ENCODE results near the gene POLR3H. TPM values are rescaled to one million over a fixed set of nuclear protein-coding genes. Genes with fewer than 3 reads are reported as not detected.

Gene POLR3H
- total and polyA plus RNA-seq, 2 donors (not counting 3 experiments of a cell fraction or from before 2014, with no cell fraction given): 31.2 to 39.4 TPM

DNA sequence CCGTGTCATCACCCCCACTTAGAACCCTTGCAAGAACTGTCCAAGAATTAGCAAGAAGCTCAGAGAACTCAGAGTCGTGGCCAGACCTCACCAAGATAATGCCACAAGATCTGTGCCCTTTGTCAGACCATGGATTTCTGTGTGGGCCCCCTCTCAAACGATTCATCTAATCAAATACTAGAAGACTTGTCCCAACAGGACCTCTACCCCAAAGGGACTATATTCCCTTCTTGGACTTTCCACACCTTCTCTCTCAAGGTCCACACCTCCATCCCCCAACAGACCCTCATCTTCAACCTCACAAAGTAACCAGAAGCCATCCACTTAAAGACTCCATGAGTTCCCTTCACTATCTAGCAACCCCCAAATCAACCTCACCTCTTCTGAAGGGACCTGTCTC is 2.8 kb downstream of the POLR3H start:
- dilution Hi-C loops (cut with MboI; ENCODE audit: extremely low pct_ligation_motif_present, low sequenced_read_pairs): no loop called here
- H3K9ac ChIP-seq (replicated peaks; ENCODE audit: extremely low read depth, insufficient read depth, low read length): no peak overlapping the region
- ChIA-PET CTCF (interaction anchor here (0.9 to 1.5 kb wide), 3 partner anchors 15 to 56 kb away, joined by 3 to 4 read pairs (median 3); partner anchors contain the start of gene PMM1), POLR2A (no interaction called here)
- H4K20me1 ChIP-seq (replicated peaks; ENCODE audit: control insufficient read depth, extremely low read depth, insufficient read depth, low read length): no peaks in the 10 kb centered on the region
- no peaks in the 10 kb centered on the region for H3K9me3 ChIP-seq (replicated peaks; ENCODE audit: control insufficient read depth, insufficient read depth, low read length)
- no peaks in the 10 kb centered on the region for H3K27me3 ChIP-seq (ENCODE audit: control insufficient read depth in 2 of 2, insufficient read depth in 2 of 2, low read length in 2 of 2)
- BruUV-seq (replicated peaks): no TSS peak
- no peak overlapping the region for H3K27ac ChIP-seq (ENCODE audit: insufficient read depth, low read depth, low read length)
- no peak overlapping the region for H3K4me3 ChIP-seq (replicated peaks in 1 of 3; ENCODE audit: insufficient read depth in 1 of 3, low read depth in 1 of 3, low read length in 3 of 3)
- TF ChIP-seq MYC (IDR thresholded peaks at IDR 0.05; ENCODE audit: low read depth, low read length): no peak
- TF ChIP-seq, protein P1, sequence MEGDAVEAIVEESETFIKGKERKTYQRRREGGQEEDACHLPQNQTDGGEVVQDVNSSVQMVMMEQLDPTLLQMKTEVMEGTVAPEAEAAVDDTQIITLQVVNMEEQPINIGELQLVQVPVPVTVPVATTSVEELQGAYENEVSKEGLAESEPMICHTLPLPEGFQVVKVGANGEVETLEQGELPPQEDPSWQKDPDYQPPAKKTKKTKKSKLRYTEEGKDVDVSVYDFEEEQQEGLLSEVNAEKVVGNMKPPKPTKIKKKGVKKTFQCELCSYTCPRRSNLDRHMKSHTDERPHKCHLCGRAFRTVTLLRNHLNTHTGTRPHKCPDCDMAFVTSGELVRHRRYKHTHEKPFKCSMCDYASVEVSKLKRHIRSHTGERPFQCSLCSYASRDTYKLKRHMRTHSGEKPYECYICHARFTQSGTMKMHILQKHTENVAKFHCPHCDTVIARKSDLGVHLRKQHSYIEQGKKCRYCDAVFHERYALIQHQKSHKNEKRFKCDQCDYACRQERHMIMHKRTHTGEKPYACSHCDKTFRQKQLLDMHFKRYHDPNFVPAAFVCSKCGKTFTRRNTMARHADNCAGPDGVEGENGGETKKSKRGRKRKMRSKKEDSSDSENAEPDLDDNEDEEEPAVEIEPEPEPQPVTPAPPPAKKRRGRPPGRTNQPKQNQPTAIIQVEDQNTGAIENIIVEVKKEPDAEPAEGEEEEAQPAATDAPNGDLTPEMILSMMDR (IDR thresholded peaks at IDR 0.05; ENCODE audit: extremely low read depth in 1 of 2, insufficient read depth in 1 of 2, low read depth in 1 of 2, low read length in 2 of 2): no peak
- no peak for TF ChIP-seq EZH2 (IDR thresholded peaks at IDR 0.05; ENCODE audit: borderline replicate concordance, low read depth, low read length, severe bottlenecking)
- no peak for TF ChIP-seq JUN (IDR thresholded peaks at IDR 0.05; ENCODE audit: borderline replicate concordance, insufficient read depth, insufficient read length, low read depth)
- TF ChIP-seq POLR2A (IDR thresholded peaks at IDR 0.05; ENCODE audit: low read depth, low read length): no peak
- TF ChIP-seq GATA2 (IDR thresholded peaks at IDR 0.05; ENCODE audit: insufficient read depth, insufficient read length, low read depth, low read length): no peak
- TF ChIP-seq FOS (IDR thresholded peaks at IDR 0.05; ENCODE audit: borderline replicate concordance, insufficient read depth, low read length): no peak
- TF ChIP-seq, protein P2, sequence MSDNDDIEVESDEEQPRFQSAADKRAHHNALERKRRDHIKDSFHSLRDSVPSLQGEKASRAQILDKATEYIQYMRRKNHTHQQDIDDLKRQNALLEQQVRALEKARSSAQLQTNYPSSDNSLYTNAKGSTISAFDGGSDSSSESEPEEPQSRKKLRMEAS (IDR thresholded peaks at IDR 0.05; ENCODE audit: insufficient read depth, insufficient read length): no peak
- TF ChIP-seq POLR2AphosphoS5 (IDR thresholded peaks at IDR 0.05; ENCODE audit: insufficient read depth, low read depth, low read length): no peak
- H2AFZ ChIP-seq (ENCODE audit: low read depth, low read length): no peak overlapping the region
- FAIRE-seq (no peak), DNase-seq (ENCODE audit: low read depth, low spot score) (no peak)
- no peak overlapping the region for H3K4me2 ChIP-seq (ENCODE audit: insufficient read depth, low read length)
- H3K79me2 ChIP-seq (ENCODE audit: control insufficient read depth, insufficient read depth, low read length): peaks cover 42% of the 10 kb centered on the region
- peaks cover 11% of the 10 kb centered on the region for H3K4me1 ChIP-seq (ENCODE audit: control insufficient read depth, extremely low read depth, insufficient read depth, low read length)
- intact Hi-C loops (cut with micrococcal nuclease): no loop called here
- H3K36me3 ChIP-seq (ENCODE audit: control insufficient read depth in 2 of 2, extremely low read depth in 1 of 2, insufficient read depth in 2 of 2, low read length in 2 of 2): peaks cover 0 to 9% of the 10 kb centered on the region in 2 experiments
- no peaks in the 10 kb centered on the region for H3K9me1 ChIP-seq (replicated peaks; ENCODE audit: control insufficient read depth, extremely low read depth, insufficient read depth, low read length)

All from endothelial cell of umbilical vein (primary cell).